Measurements from ENCODE around the gene ZNF581.

ZNF581 gene

GRCh38 chr19:55669418-55670279, 26.2 kb downstream of the ZNF581 start:
- no peak for DNase-seq

DNA sequence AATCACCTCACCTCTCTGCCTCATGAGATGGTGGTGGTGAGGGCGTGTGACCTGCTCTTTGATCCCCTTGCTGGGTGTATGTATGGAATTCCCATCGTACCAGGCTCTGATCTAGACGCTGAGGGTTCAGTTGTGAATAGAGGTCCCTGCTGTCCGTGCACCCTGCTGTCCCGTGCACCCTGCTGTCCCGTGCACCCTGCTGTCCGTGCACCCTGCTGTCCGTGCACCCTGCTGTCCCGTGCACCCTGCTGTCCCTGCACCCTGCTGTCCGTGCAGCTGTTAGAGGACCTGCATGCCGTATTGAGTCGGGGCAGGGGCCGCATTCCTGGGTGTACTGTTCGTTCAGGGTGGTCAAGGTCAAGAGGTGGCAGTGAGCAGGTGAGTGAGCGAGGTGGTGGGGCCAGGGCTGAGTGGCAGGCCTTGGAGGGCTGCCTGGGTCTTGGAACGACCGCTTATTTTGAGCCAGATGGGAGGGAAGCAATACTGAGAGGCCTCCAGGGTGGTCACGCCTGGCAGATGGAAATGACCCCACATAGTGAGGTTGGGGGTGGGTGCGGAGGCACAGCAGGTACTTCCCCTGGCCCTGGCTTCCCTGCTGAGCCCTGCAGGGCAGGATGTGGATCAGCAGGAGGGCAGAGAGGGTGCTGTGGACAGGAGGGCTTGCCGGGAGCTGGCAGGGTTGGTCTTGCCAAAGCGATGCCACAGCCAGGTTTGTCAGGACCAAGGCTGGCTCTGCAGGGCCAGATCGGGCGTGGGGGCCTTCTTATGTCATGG, 27.0 kb downstream of the ZNF581 start:
- DNase-seq: no peak

DNA sequence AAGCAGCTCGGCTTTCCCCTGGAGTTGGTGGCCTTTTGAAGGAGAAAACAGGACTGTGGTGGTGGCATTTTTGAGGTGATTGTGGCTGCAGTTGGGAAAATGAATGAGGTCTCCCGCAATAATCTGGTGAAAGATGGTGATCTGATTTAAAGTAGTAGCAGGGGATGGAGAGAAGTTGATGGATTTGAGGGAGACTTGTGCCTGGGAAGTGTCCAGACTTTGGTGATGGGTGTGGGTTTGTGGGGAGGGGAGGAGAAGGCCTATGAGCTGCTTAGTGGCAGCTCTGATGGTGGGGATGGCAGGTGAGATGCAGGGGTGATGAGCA, 27.6 kb downstream of the ZNF581 start:
- no peak for DNase-seq

GRCh38 chr19:55672418-55672817, 29.0 kb downstream of the ZNF581 start:
- DNase-seq: no peak

DNA sequence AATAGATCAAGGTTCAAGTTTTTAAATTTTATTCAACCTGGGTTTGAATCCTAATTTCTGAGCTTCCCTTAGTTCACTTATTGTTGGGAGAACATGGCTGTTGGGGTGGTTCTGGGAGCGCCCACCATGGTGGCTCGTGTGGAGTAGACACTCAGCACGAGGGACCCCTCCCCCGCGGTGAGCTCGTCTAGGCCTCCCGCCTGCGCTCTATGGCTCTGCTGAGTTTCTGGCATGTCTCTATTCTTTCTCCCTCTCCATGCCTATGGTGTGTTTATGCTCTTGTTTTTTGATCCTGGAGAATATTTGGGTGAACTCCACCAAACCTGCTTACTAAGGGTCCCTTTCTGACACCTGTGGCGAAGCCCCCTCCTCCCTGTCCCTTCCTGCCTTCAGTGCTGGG, 30.0 kb downstream of the ZNF581 start:
- no peak for DNase-seq

DNA sequence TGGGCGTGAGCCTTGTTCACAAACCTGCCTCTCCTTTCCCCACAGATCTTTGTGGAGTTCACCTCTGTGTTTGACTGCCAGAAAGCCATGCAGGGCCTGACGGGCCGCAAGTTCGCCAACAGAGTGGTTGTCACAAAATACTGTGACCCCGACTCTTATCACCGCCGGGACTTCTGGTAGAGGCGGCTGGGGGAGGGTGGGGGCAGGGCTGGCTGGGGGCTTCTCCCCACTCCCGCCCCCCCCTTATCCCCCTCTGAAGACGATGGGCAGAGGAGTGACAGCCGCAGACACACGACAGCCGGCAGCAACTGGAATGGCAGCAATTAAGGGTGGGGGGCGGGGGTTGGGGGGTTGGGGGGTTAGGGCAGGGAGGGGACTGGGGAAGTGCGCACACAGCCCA, 30.4 kb downstream of the ZNF581 start:
- DNase-seq: no peak

DNA sequence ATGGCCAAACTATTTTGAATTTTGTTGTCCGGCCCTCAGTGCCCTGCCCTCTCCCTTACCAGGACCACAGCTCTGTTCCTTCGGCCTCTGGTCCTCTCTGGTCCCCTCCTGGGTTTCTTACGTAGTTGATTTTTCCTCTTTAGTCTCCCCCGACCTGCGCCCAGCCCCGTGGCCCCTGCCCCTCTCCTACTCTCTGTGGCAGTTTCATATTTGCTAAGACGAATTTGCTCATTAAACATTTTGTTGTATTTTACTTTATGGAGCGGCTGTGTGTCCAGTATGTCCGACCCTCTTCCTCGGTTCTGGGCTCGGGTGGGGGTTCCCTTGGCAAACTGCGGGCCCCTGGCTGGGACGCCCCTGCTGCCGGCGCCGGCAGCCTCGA, 31.0 kb downstream of the ZNF581 start:
- DNase-seq: no peak

DNA sequence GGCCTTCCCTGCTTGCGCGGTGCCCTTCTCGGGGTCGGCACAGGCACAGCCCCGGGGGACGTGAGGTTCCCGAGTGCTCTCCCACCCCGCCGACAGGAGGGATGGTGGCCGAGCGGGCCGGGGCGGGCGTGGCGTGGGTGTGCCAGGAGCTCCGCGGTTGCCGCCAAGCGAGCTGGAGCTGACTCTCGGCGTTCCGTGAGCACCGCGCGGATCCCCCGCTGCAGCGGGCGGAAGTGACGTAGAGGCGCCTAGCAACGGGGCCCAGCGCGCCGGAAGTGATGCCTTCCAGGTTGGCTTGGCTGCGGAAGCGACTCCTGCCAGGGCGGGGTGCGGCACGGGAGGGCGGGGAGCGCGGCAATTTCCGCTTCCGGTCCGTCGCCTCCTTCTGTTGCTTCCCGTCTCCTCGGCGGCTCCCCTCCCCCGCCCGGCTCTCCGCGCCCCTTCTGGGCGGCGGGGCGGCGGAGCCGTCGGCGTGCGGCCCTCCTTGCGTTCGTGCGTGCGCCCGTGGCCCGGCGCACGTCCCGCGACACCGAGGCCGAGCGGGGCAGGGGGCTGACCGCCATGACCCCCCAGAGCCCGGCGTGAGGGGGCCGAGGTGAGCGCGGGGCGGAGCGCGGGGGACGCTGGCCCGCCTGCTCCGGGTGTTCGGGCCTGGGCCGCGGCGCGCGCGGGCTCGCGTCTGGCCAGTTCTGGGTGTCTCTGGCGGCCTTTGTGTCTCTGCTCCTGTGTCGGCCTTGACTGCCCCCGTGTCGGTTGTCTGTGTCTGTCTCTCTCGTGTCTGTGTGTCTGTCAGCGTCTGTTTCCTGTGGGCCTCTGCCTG, 31.6 kb downstream of the ZNF581 start, which contains the start of gene EPN1:
EPN1 (plus strand) TSS at position 386 of the 820 bp plus-strand sequence. CDS start 3,402 bp downstream, outside the sequence.
- peak; percentile 97 for DNase-seq

DNA sequence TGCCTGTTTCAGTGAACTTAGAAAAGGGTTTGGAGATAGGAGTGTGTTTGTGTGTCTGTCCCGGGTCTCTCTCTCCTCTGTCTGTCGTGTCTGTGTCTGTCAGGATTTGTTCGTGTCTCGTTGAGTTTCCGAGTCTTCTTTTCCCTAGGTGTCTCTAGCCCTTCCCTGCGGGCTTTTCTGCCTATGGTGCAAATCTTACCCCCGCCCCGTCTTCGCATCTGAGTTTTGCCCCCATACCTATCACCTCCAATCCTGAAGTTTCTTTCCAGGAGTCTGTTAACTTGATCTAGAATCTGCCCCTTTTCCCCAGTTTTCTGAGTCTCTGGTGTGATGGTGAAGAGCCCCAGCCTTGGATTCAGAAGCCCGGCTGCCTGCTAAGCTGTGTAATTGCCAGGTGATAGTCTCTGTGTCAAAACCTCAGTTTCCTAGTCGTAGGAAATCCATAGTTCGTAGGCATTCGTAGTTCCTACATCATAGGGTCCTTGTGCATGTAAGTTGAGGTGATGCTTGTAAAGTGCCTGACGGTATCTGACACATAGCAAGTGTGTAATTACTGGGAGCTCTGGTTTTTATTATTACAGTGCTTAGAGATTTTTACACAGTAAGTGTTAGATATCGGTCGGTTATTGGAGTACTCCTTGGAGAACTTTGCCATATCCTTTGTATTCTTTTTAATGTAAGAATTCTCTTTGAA, 32.4 kb downstream of the ZNF581 start:
- no peak for DNase-seq

GRCh38 chr19:55676383-55676782, 32.9 kb downstream of the ZNF581 start:
- DNase-seq: no peak

DNA sequence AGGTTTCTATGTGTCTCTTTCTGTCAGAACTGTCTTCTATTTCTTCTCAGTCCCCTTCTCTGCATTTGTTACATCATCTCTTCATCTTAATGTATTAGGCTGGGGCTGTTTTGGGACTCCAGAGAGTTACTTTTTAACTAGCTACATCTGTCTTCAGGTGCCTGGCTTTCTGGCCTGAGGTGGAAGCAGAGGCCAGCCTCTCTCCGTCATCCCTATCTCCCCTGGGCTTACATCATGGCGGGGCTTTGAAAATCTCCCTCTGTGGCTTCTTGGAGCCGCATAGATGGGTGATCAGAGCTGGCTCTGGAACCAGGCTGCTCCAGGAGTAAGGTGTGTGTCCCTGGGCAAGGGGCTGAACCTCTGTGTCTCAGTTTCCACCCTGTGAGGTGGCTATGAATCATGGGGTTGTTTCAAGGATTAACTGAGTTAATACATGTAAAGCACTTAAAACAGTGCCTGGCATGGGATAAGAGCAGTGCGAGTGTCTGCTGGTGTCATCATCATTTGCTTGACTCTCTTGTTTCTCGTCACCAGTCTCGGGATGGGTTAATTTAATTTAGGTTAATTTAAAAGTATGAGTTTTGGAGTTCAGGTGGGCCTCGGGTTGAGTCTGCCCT, 33.5 kb downstream of the ZNF581 start:
- no peak for DNase-seq

DNA sequence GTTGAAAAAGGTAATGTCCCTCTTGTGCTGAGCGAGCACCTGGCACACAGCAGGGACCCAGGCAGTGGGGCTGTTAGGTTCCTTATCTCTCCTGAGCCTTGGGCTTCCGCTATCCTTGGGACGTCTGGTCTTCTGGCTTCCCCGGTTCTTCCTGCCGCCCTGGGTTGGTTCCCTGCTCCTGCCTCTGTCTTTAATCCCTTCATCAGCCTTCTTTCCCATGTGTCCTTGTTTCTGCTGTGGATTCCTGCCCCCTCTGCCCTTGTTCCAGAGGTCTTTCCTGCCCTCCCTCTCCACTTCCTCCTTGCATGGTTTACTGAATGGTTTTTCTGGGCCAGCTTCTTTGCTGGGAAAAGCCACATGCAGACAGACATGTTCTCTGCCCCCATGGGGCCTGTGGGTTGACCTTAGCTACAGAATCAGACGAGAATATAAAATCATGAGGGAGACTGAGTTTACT, 34.2 kb downstream of the ZNF581 start:
- DNase-seq: no peak

GRCh38 chr19:55678121-55678671, 34.7 kb downstream of the ZNF581 start:
- no peak for DNase-seq

DNA sequence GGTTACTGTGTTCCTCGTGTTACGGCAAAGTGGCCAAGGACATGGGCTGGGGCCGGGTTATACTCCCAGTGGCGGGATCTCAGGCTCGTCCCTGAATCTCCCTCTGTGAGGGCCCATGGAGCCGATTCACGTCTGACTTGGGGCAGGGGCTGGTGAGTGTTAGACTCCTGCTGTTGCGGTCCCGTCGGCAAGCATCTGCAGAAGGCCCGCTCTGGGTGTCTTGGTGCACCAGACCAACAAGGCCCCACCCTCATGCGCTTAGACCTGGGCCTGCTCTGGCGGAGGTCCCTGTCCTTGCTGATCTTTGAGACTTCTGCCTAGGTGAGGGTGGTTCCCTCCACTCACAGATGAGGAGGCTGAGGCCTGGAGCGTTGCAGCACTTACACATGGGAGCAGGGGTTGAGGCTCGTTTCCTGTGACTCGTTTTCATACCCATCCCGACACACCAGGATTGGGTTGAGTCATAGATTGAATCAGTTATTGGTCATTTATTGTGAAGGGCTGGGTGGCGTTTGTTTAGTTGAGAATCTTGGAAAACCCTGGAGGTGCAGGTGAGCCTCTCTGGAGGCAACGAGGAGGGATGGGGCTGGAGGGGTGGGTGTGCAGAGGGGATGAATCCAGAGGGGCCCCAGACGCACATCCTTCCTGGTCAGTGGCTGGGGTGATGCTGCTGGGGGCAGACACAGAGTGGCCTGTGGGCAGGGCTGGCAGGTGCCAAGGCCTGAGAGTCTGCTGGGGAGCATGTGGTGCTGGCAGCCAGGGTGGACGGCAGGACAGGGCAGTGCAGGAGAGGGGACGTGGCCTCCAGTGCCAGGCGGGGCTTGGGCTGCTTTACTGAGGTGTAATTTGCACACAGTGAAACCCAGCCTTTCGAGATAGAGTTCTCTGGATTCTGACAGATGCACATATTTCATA, 36.2 kb downstream of the ZNF581 start:
- no peak for DNase-seq

DNA sequence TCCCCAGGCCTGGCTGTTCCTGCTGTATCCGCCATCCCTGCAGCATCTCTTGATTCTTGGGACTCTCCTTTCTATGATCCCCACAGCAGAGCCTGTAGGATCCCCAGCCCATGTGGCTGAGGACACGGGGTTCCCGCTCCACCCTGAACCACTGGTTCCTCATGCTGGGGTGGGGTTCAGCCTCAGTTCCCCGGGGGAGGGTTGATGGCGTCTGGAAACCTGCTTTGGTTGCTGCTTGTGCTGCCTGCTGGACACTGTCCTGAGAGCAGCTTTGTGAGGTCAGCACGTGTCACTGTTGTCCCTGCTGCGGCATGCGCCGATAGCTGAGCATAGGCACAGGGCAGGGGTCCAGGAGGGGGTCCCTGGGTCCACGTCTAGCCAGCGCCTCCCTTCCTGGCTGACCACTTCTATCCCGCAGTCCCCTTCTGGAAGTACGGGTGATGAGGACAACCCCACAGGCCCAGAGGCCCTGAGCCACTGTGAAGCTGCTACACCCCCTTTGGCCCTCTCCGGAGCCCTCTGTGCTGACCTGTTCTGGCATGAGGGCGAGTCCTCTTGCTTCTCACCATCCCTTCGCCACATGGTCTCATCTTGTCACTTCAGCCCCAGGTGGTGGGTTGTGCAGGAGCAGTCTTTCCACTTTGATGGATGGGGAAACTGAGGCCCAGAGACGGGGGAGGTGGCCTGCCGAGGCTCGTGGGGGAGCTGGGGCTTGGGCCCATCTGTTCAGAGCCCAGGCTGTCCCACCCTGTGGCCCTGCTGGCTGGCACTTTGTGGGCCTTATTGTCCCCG, 37.1 kb downstream of the ZNF581 start:
- no peak for DNase-seq

GRCh38 chr19:55681131-55682092, 38.0 kb downstream of the ZNF581 start:
- no peak for DNase-seq

GRCh38 chr19:55683449-55684261, 40.2 kb downstream of the ZNF581 start:
- DNase-seq: no peak
